KMS-11 (cell line): ENCODE data around the gene RASGRF2.

Experiments
- H2AFZ ChIP-seq: fragments of 200-600 bp; sonication (generic); 2 replicates; pipeline ENCODE4 v1.6.1; 2016; ENCODE audit warnings: antibody characterized with exemption, mixed run types, low read depth
- H3K27ac ChIP-seq: fragments of 200-600 bp; sonication (generic); 2 replicates; pipeline ENCODE4 v1.6.1; 2016; ENCODE audit warnings: mild to moderate bottlenecking, mixed run types
- H3K27me3 ChIP-seq: fragments of 200-600 bp; sonication (generic); 2 replicates; pipeline ENCODE4 v1.6.1; 2017; ENCODE audit warnings: mild to moderate bottlenecking, low read depth, mixed run types, moderate library complexity; ENCODE audit not compliant: insufficient read depth
- H3K36me3 ChIP-seq: fragments of 200-600 bp; sonication (generic); 2 replicates; pipeline ENCODE4 v1.6.1; 2017; ENCODE audit warnings: mild to moderate bottlenecking, mixed run types; ENCODE audit not compliant: insufficient read depth
- H3K4me1 ChIP-seq: fragments of 200-600 bp; sonication (generic); 2 replicates; pipeline ENCODE4 v1.6.1; 2016; ENCODE audit warnings: mild to moderate bottlenecking, low read depth, mixed run types; ENCODE audit not compliant: poor library complexity, severe bottlenecking
- H3K4me2 ChIP-seq: fragments of 200-600 bp; sonication (generic); 2 replicates; pipeline ENCODE4 v1.7.0; 2016; ENCODE audit warnings: mild to moderate bottlenecking, mixed run types
- H3K4me3 ChIP-seq: fragments of 200-600 bp; sonication (generic); IDR thresholded peaks from 2 replicates; pipeline ENCODE4 v1.6.1; 2017; ENCODE audit warnings: low read depth, low read length, mixed read lengths; ENCODE audit not compliant: insufficient read depth
- H3K79me2 ChIP-seq: fragments of 200-600 bp; sonication (generic); 2 replicates; pipeline ENCODE4 v1.6.1; 2016; ENCODE audit warnings: low read depth, mixed run types; ENCODE audit not compliant: insufficient read depth
- H3K9ac ChIP-seq: fragments of 200-600 bp; sonication (generic); 2 replicates; pipeline ENCODE4 v1.6.1; 2016; ENCODE audit warnings: mild to moderate bottlenecking, mixed run types
- H4K20me1 ChIP-seq: fragments of 200-600 bp; sonication (generic); 2 replicates; pipeline ENCODE4 v1.6.1; 2016; ENCODE audit warnings: mild to moderate bottlenecking, mixed run types; ENCODE audit not compliant: insufficient read depth
- TF ChIP-seq, protein P1 (sequence below): fragments of 200-600 bp; sonication (generic); conservative IDR thresholded peaks from 2 replicates; pipeline ENCODE4 v1.6.1; 2017; ENCODE audit warnings: low read depth, mild to moderate bottlenecking, antibody characterized with exemption, low read length, moderate library complexity, mixed read lengths

Gene RASGRF2

DNA sequence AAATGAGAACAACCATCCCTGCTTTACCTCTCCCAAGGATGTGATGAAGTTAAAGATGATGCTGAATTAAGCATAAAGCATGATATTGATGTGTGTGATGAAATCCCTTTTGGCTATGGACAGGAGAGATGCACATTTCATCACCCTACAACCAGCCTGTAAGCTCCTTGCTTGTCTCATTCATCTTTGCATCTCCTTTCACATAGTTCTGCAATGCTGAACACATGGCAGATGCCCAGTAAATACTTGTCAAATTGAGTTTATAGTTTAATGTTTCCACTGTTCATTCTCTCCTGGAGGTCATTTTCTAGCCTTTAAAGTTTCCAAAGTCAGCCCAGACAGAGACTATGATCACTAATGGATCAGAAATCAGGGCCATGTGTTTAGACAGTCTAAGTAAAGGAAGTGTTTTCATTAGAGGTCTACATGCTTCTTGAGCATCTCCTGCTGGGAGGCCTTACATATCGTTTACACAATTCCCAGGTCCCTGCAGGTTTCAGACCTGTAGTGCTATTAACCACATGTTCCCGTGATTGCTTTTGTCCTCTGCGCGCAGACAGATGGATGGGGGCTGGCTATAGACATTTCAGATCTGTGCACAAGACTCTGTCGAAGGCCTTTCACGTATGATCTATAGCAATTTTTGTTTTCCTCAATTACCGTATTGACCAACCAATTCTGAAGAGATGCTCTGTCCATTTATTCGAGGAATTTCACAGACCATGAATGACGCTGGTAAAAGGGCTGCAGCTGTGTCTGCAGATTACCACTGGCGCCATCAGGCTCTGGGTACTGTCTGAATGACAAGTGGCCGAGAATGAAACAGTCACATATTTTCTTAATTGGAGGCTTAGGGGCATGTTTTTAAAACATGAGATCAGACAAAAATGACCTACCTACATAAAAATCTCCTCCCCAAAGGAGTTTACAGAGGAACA lies 223.9 kb downstream of the RASGRF2 start:
- no peak overlapping the region for H3K4me2 ChIP-seq
- no peaks in the 10 kb centered on the region for H3K36me3 ChIP-seq
- H3K9ac ChIP-seq: no peak overlapping the region
- H3K4me3 ChIP-seq: no peak overlapping the region
- TF ChIP-seq, protein P1, sequence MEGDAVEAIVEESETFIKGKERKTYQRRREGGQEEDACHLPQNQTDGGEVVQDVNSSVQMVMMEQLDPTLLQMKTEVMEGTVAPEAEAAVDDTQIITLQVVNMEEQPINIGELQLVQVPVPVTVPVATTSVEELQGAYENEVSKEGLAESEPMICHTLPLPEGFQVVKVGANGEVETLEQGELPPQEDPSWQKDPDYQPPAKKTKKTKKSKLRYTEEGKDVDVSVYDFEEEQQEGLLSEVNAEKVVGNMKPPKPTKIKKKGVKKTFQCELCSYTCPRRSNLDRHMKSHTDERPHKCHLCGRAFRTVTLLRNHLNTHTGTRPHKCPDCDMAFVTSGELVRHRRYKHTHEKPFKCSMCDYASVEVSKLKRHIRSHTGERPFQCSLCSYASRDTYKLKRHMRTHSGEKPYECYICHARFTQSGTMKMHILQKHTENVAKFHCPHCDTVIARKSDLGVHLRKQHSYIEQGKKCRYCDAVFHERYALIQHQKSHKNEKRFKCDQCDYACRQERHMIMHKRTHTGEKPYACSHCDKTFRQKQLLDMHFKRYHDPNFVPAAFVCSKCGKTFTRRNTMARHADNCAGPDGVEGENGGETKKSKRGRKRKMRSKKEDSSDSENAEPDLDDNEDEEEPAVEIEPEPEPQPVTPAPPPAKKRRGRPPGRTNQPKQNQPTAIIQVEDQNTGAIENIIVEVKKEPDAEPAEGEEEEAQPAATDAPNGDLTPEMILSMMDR: no peak
- H2AFZ ChIP-seq: no peak overlapping the region
- H3K79me2 ChIP-seq: no peaks in the 10 kb centered on the region
- no peak overlapping the region for H3K27ac ChIP-seq
- no peaks in the 10 kb centered on the region for H3K27me3 ChIP-seq
- no peaks in the 10 kb centered on the region for H3K4me1 ChIP-seq
- H4K20me1 ChIP-seq: no peaks in the 10 kb centered on the region

DNA sequence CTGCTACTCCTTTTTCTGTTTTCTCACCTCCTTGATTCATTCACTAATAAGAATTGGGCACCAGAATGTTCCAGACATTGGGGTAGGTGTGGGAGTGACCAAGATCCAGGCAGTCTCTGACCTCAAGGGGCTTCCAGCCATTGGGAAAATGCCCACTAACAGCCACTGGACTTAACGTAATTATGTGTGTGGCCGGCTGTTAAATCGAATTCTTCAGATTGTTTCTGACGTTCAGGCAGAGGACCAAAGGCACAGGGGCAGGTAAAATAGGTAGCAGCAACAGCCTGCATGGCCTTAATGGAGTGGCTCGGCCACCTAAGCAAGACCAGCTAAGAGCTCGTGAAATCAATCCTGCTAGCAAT lies 224.6 kb downstream of the RASGRF2 start:
- TF ChIP-seq, protein P1: no peak
- Histone ChIP-seq H3K27me3 (no peaks in the 10 kb centered on the region), H2AFZ (no peak overlapping the region), H3K79me2 (no peaks in the 10 kb centered on the region), H3K9ac (no peak overlapping the region), H3K4me1 (no peaks in the 10 kb centered on the region), H3K36me3 (no peaks in the 10 kb centered on the region), H3K4me2 (no peak overlapping the region), H3K4me3 (no peak overlapping the region), H3K27ac (no peak overlapping the region), H4K20me1 (no peaks in the 10 kb centered on the region)

DNA sequence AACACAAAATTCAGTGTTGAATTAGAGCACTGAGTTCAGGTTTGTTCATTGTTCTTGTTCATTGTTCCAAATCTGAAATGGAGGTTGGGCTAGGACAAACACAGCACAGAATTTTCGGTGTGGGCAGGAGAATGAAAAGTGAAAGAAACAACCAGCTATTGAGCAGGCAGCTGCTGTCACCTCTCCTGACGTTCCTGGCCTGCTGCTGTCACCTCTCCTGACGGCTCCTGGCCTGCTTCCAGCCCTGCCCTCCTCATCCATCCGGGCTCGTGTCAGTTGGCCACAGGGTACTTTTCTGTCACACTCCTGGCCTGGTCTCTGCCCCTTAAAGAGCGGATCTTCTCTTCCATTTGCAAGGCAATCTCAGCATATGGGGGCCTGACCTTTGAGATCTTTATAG lies 227.7 kb downstream of the RASGRF2 start:
- no peaks in the 10 kb centered on the region for H3K27me3 ChIP-seq
- no peak overlapping the region for H3K4me3 ChIP-seq
- H3K4me2 ChIP-seq: no peak overlapping the region
- no peaks in the 10 kb centered on the region for H3K36me3 ChIP-seq
- no peaks in the 10 kb centered on the region for H3K4me1 ChIP-seq
- H3K79me2 ChIP-seq: no peaks in the 10 kb centered on the region
- no peak overlapping the region for H3K27ac ChIP-seq
- TF ChIP-seq, protein P1: no peak
- no peaks in the 10 kb centered on the region for H4K20me1 ChIP-seq
- H2AFZ ChIP-seq: 0 out of 2 replicates have a peak overlapping the region, but pooled peaks have one; percentile 7
- H3K9ac ChIP-seq: no peak overlapping the region

DNA sequence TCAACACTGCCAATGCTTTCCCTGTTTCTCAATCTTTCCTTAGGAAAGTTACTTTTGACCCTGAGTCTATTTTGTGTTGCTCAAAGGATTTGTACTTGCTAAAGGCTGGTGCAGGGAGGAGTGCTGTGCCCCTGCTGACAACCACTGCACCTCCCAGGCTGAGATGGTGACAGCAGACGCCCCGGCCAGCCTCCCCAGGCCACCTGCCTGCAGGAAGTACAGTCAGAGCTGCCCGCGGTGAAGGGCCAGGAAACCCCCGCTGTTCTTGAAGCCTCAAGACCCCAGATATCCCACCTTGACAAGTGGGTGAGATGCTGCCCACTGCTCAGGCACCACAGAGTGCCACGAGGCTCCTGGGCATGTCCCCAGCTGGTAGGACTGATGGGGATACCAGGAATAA lies 228.8 kb downstream of the RASGRF2 start:
- H3K4me3 ChIP-seq: no peak overlapping the region
- H3K36me3 ChIP-seq: no peaks in the 10 kb centered on the region
- H3K4me1 ChIP-seq: no peaks in the 10 kb centered on the region
- H4K20me1 ChIP-seq: no peaks in the 10 kb centered on the region
- H3K9ac ChIP-seq: no peak overlapping the region
- no peak overlapping the region for H3K4me2 ChIP-seq
- no peak overlapping the region for H3K27ac ChIP-seq
- no peak overlapping the region; the same call in 1 of the 2 replicates for H2AFZ ChIP-seq
- H3K79me2 ChIP-seq: no peaks in the 10 kb centered on the region
- no peaks in the 10 kb centered on the region for H3K27me3 ChIP-seq
- TF ChIP-seq, protein P1: no peak
